Tibial artery (tissue), 4 donors: ENCODE measurements around the gene NAA35.

Experiments used
- DNase-seq, 2 donors: peaks; one replicate each; pipeline ENCODE4 v3.0.0-alpha.2; 2019
- H3K27ac ChIP-seq, 2 donors: fragments of 200-600 bp; sonication (generic) in 1 of 2; 1 replicate in 1 of 2; 2 replicates in 1 of 2; pipeline ENCODE4 v1.5.1; 2018 to 2019; ENCODE audit warnings: mild to moderate bottlenecking in 1 of 2
- H3K27me3 ChIP-seq, 2 donors: fragments of 200-600 bp; sonication (generic) in 1 of 2; one replicate each; pipeline versions ENCODE4 v1.5.1 to v1.6.0; 2016 to 2019
- H3K36me3 ChIP-seq, 3 donors: fragments of 200-600 bp; sonication (generic) in 2 of 3; one replicate each; pipeline ENCODE4 v1.5.1; 2016 to 2019; ENCODE audit warnings: mild to moderate bottlenecking in 2 of 3
- H3K4me1 ChIP-seq, 4 donors: fragments of 200-600 bp; sonication (generic) in 2 of 4; 1 replicate in 3 of 4; 2 replicates in 1 of 4; pipeline ENCODE4 v1.5.1; 2016 to 2019
- H3K4me3 ChIP-seq, 2 donors: fragments of 200-600 bp; sonication (generic) in 1 of 2; 1 replicate in 1 of 2; 2 replicates in 1 of 2; pipeline ENCODE4 v1.5.1; 2018 to 2019; ENCODE audit warnings: mild to moderate bottlenecking in 2 of 2
- H3K9me3 ChIP-seq, 3 donors: fragments of 200-600 bp; sonication (generic) in 1 of 3; one replicate each; pipeline ENCODE4 v1.5.1; 2016 to 2019
- CTCF ChIP-seq, 2 experiments: fragments of 200-600 bp in 1 of 2; fragments of 450-650 bp in 1 of 2; IDR thresholded peaks; one replicate each; pipeline ENCODE4 v1.5.1; 2017 to 2019; ENCODE audit warnings: antibody characterized with exemption in 2 of 2, mild to moderate bottlenecking in 1 of 2, moderate library complexity in 1 of 2
- intact Hi-C: fragments of 100-400 bp; cut with DNase I; formaldehyde crosslinking; loops from one replicate; pipeline ENCODE4 v1.15.0; 2023; ENCODE audit warnings: low total_unique reads

NAA35 gene

GRCh38 chr9:86041311-86041741 lies 100.4 kb downstream of the NAA35 start:
- no peak for DNase-seq
- H3K36me3 ChIP-seq, result peaks cover 0 to under 1% (median 0%) of the 10 kb centered on the region in 3 donors
- intact Hi-C loops, result no loop called here
- H3K27ac ChIP-seq, result no peak overlapping the region
- H3K4me3 ChIP-seq, result no peak overlapping the region
- no peaks in the 10 kb centered on the region for H3K9me3 ChIP-seq
- TF ChIP-seq CTCF (IDR thresholded peaks at IDR 0.05), result no peak
- no peaks in the 10 kb centered on the region for H3K27me3 ChIP-seq
- no peaks in the 10 kb centered on the region for H3K4me1 ChIP-seq

DNA sequence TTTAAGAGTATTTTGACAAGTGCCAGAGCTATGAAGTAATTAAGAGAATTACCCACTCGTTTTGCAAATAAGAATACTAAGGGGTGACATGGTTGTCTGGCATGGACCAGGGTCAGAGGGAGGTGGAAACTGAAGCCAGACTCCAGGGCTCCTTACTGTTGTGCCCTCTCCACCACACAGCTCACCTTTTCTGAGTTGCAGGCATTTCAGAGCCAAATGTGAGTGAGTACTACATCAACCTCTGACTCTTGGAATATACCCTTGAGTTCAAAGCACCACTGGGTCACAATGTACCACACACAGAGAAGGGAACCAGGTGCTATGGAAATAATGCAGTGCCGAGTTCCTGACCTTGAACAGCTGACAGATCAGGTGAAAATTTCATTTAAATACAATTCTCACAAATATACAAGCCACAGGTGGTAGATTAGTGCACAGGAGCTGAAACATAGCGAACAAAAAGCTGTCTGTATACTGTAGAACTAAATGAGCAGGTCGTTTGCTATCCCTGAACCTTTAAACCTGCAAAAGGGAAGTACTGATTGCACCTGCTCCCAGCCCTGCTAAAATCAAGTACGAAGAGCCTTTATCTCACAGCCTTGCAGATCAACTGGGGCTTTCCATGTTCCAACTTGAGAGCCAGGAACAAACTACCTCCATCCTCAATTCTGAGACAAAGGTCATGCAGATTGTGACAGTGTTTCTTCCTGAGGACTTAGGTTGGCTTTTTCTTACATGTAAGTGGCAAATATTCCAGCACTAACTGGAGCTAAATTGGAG lies 101.4 kb downstream of the NAA35 start:
- Histone ChIP-seq H3K27me3 (no peaks in the 10 kb centered on the region), H3K9me3 (no peaks in the 10 kb centered on the region), H3K4me1 (no peaks in the 10 kb centered on the region), H3K4me3 (no peak overlapping the region), H3K36me3 (no peaks in the 10 kb centered on the region), H3K27ac (no peak overlapping the region)
- intact Hi-C loops, result no loop called here
- DNase-seq, result no peak
- TF ChIP-seq CTCF (IDR thresholded peaks at IDR 0.05), result no peak

GRCh38 chr9:86043586-86043985 lies 102.6 kb downstream of the NAA35 start:
- H3K27me3 ChIP-seq, result no peaks in the 10 kb centered on the region
- intact Hi-C loops, result no loop called here
- no peak overlapping the region for H3K4me3 ChIP-seq
- H3K36me3 ChIP-seq, result no peaks in the 10 kb centered on the region
- no peaks in the 10 kb centered on the region for H3K4me1 ChIP-seq
- H3K9me3 ChIP-seq, result no peaks in the 10 kb centered on the region
- H3K27ac ChIP-seq, result no peak overlapping the region
- no peak for TF ChIP-seq CTCF (IDR thresholded peaks at IDR 0.05)
- DNase-seq, result no peak

DNA sequence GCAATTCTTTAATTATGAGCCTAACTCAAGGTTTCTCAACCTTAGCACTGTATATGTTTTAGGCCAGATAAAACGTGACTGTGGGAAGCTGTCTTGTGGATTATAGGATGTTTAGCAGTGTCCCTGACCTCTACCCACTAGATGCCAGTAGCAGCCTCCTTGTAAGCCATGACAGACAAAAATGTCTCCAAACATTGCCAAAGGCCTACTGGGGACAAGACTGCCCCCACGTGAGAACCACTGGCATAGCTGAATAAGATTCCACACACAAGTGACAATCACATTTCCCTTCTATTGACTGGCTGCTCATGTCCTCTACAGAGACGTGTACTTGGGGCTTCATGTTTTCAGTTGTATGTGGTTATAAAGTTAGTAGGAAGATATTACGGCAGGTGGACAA lies 103.1 kb downstream of the NAA35 start:
- H3K4me1 ChIP-seq, result no peaks in the 10 kb centered on the region
- DNase-seq, result no peak
- H3K9me3 ChIP-seq, result no peaks in the 10 kb centered on the region
- no peak overlapping the region for H3K4me3 ChIP-seq
- H3K27me3 ChIP-seq, result no peaks in the 10 kb centered on the region
- H3K36me3 ChIP-seq, result no peaks in the 10 kb centered on the region
- H3K27ac ChIP-seq, result no peak overlapping the region
- intact Hi-C loops, result no loop called here
- no peak for TF ChIP-seq CTCF (IDR thresholded peaks at IDR 0.05)

DNA sequence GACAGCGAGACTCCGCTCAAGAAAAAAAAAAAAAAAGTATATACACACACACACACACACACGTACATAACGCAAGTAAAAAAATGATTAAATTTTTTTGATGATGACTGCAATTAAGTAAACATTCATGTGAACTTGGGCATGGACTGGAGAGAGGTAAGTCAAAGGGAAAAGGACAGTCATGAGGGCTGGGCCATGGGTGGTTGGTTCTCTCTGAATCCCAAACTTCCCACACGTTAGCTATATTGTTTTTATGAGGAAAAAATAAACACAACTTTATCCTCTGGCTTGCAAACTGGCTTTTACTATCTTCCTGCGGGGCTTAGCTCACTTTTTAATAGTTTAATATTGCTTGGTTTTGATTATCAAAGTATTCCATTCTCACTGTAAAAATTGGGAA lies 104.7 kb downstream of the NAA35 start:
- TF ChIP-seq CTCF (IDR thresholded peaks at IDR 0.05), result no peak
- H3K27me3 ChIP-seq, result no peaks in the 10 kb centered on the region
- H3K36me3 ChIP-seq, result no peaks in the 10 kb centered on the region
- no peaks in the 10 kb centered on the region for H3K9me3 ChIP-seq
- intact Hi-C loops, result no loop called here
- no peaks in the 10 kb centered on the region for H3K4me1 ChIP-seq
- no peak overlapping the region for H3K4me3 ChIP-seq
- H3K27ac ChIP-seq, result no peak overlapping the region
- DNase-seq, result no peak
